ENCODE measurements around the gene EXOSC10.

DNA sequence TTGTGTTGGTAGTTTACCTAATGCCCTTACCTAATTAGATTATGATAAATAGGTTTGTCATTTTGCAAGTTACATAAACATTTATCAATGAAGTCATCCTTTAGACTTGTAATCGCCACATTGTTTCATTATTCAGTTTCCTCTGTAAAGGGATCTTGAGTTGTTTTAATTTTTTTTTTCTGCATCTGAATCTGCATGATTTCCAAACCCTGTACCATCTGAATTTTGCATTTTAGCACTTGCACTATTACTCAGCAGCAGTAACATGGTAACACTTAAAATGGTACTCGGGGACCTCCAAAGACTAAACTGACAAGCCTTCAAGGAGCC lies 74.8 kb downstream of the EXOSC10 start:
- no peak for TF ChIP-seq ZBTB8A (tag by site-specific recombination; IDR thresholded peaks at IDR 0.05)
- TF ChIP-seq ZBTB20 (tag by site-specific recombination; IDR thresholded peaks at IDR 0.05): no peak; the same call in 1 of the 2 replicates
- no peak for TF ChIP-seq ZNF580 (tag by site-specific recombination; IDR thresholded peaks at IDR 0.05)
- no peak for TF ChIP-seq ZNF621 (tag by site-specific recombination; IDR thresholded peaks at IDR 0.05)
- TF ChIP-seq CTCF (tag by site-specific recombination; IDR thresholded peaks at IDR 0.05): no peak

Data from HEK293 (cell line).